SJCRH30 (cell line): Measurements from ENCODE around the gene CCZ1B. TPM values are rescaled to one million over a fixed set of nuclear protein-coding genes. Genes with fewer than 3 reads are reported as not detected.
A peak's percentile ranks its signal among the peaks of the same experiment; 100 is the strongest.
"Not testable (repeated sequence)": the region's sequence is repeated elsewhere in the genome, so short reads cannot be mapped to it uniquely, and the experiment has no call there.

Experiments
- DNase-seq, 2 experiments: peaks; one replicate each; pipeline ENCODE4 v3.0.0-alpha.2; 2015 to 2020
- H3K27ac ChIP-seq: fragments of 250-450 bp; sonication (Bioruptor Pico); 2 replicates; pipeline ENCODE4 v1.5.1; 2020; ENCODE audit warnings: mild to moderate bottlenecking, moderate library complexity
- H3K27me3 ChIP-seq: fragments of 250-450 bp; sonication (Bioruptor Pico); 2 replicates; pipeline ENCODE4 v1.5.1; 2020; ENCODE audit warnings: mild to moderate bottlenecking, moderate library complexity
- H3K36me3 ChIP-seq: fragments of 250-450 bp; sonication (Bioruptor Pico); 2 replicates; pipeline ENCODE4 v1.5.1; 2020; ENCODE audit warnings: mild to moderate bottlenecking, moderate library complexity
- H3K4me1 ChIP-seq: fragments of 250-450 bp; sonication (Bioruptor Pico); 2 replicates; pipeline ENCODE4 v1.5.1; 2020; ENCODE audit warnings: mild to moderate bottlenecking, moderate library complexity
- H3K4me3 ChIP-seq: fragments of 250-450 bp; sonication (Bioruptor Pico); 2 replicates; pipeline ENCODE4 v1.5.1; 2020; ENCODE audit warnings: mild to moderate bottlenecking, moderate library complexity
- H3K9me3 ChIP-seq: fragments of 250-450 bp; sonication (Bioruptor Pico); replicated peaks from 2 replicates; pipeline ENCODE4 v1.5.1; 2020; ENCODE audit warnings: mild to moderate bottlenecking, moderate library complexity
- total RNA-seq: library from RNA; depleted of rRNA; stranded (reverse); fragments of >200 nt; shearing (Covaris generic); gene quantifications from 2 replicates; pipeline ENCODE4 v1.2.3, GENCODE V29; 2014; rRNA removed

CCZ1B gene
- total RNA-seq = 73.7 and 85.5 TPM in 2 replicates

- Histone ChIP-seq H3K27ac (peak within 1 kb of the TSS; percentile 51; the same call in 1 of the 2 replicates), H3K4me3 (peak within 1 kb of the TSS; percentile 74)
- DNase-seq = peak; percentile 84 to 87
- H3K36me3 ChIP-seq, H3K9me3 ChIP-seq, H3K27me3 ChIP-seq, H3K4me1 ChIP-seq: not testable (repeated sequence)
Measured at GRCh38 chr7:6826151-6826550, at the start of gene CCZ1B. CCZ1B (minus strand) TSS chr7:6826275; CDS start chr7:6826197, 78 bp downstream.

- H3K4me1 ChIP-seq, DNase-seq, H3K27me3 ChIP-seq, H3K27ac ChIP-seq, H3K36me3 ChIP-seq, H3K9me3 ChIP-seq, H3K4me3 ChIP-seq: not testable (repeated sequence)
Measured at GRCh38 chr7:6875022-6875421, 48.9 kb upstream of the CCZ1B start.

- H3K27ac ChIP-seq, H3K9me3 ChIP-seq, H3K36me3 ChIP-seq, H3K4me1 ChIP-seq, DNase-seq, H3K4me3 ChIP-seq, H3K27me3 ChIP-seq: not testable (repeated sequence)
Measured at GRCh38 chr7:6872246-6872945, 46.3 kb upstream of the CCZ1B start.

GRCh38 chr7:6871421-6872144 is 45.5 kb upstream of the CCZ1B start:
- H3K27me3 ChIP-seq, H3K36me3 ChIP-seq, H3K9me3 ChIP-seq, H3K27ac ChIP-seq, DNase-seq, H3K4me3 ChIP-seq, H3K4me1 ChIP-seq: not testable (repeated sequence)

GRCh38 chr7:6864751-6865150 is 38.7 kb upstream of the CCZ1B start:
- H3K36me3 ChIP-seq, H3K4me1 ChIP-seq, H3K27ac ChIP-seq, H3K9me3 ChIP-seq, H3K4me3 ChIP-seq, DNase-seq, H3K27me3 ChIP-seq: not testable (repeated sequence)

GRCh38 chr7:6864188-6864587 is 38.1 kb upstream of the CCZ1B start:
- not testable (repeated sequence) for H3K4me1 ChIP-seq, H3K36me3 ChIP-seq, H3K4me3 ChIP-seq, H3K27ac ChIP-seq, H3K27me3 ChIP-seq, H3K9me3 ChIP-seq, DNase-seq

GRCh38 chr7:6862876-6863275 is 36.8 kb upstream of the CCZ1B start:
- not testable (repeated sequence) for H3K9me3 ChIP-seq, H3K27ac ChIP-seq, DNase-seq, H3K4me3 ChIP-seq, H3K36me3 ChIP-seq, H3K27me3 ChIP-seq, H3K4me1 ChIP-seq

GRCh38 chr7:6857721-6858314 is 31.7 kb upstream of the CCZ1B start:
- H3K4me3 ChIP-seq, H3K27ac ChIP-seq, H3K4me1 ChIP-seq, H3K9me3 ChIP-seq, H3K36me3 ChIP-seq, H3K27me3 ChIP-seq: not testable (repeated sequence)
- peak; percentile 69 to 71 for DNase-seq

- not testable (repeated sequence) for H3K27me3 ChIP-seq, DNase-seq, H3K36me3 ChIP-seq, H3K27ac ChIP-seq, H3K4me1 ChIP-seq, H3K9me3 ChIP-seq, H3K4me3 ChIP-seq
Measured at GRCh38 chr7:6855563-6856131, 29.6 kb upstream of the CCZ1B start.

GRCh38 chr7:6854747-6855562 is 28.9 kb upstream of the CCZ1B start:
- H3K4me3 ChIP-seq, H3K4me1 ChIP-seq, H3K9me3 ChIP-seq, H3K36me3 ChIP-seq, DNase-seq, H3K27ac ChIP-seq, H3K27me3 ChIP-seq: not testable (repeated sequence)

- H3K4me3 ChIP-seq, H3K4me1 ChIP-seq, H3K36me3 ChIP-seq, H3K27ac ChIP-seq, H3K9me3 ChIP-seq, H3K27me3 ChIP-seq, DNase-seq: not testable (repeated sequence)
Measured at GRCh38 chr7:6853681-6854080, 27.6 kb upstream of the CCZ1B start.

- not testable (repeated sequence) for H3K9me3 ChIP-seq, H3K27me3 ChIP-seq, DNase-seq, H3K36me3 ChIP-seq, H3K27ac ChIP-seq, H3K4me3 ChIP-seq, H3K4me1 ChIP-seq
Measured at GRCh38 chr7:6849127-6849526, 23.1 kb upstream of the CCZ1B start.

- not testable (repeated sequence) for H3K36me3 ChIP-seq, H3K9me3 ChIP-seq, H3K4me1 ChIP-seq, H3K4me3 ChIP-seq, DNase-seq, H3K27me3 ChIP-seq, H3K27ac ChIP-seq
Measured at GRCh38 chr7:6847751-6848150, 21.7 kb upstream of the CCZ1B start.

- H3K27me3 ChIP-seq, H3K4me3 ChIP-seq, DNase-seq, H3K27ac ChIP-seq, H3K9me3 ChIP-seq, H3K4me1 ChIP-seq, H3K36me3 ChIP-seq: not testable (repeated sequence)
Measured at GRCh38 chr7:6845971-6846449, 19.9 kb upstream of the CCZ1B start.

GRCh38 chr7:6843654-6844053 is 17.6 kb upstream of the CCZ1B start:
- not testable (repeated sequence) for H3K27ac ChIP-seq, DNase-seq, H3K9me3 ChIP-seq, H3K36me3 ChIP-seq, H3K4me1 ChIP-seq, H3K27me3 ChIP-seq, H3K4me3 ChIP-seq
